Neural progenitor cell (in vitro differentiated cells): ENCODE results near the gene PSME3IP1. TPM values are rescaled to one million over a fixed set of nuclear protein-coding genes. Genes with fewer than 3 reads are reported as not detected.
"Not testable (repeated sequence)": the region's sequence is repeated elsewhere in the genome, so short reads cannot be mapped to it uniquely, and the experiment has no call there.

Source experiments
- DNase-seq: peaks from one replicate; pipeline ENCODE4 v3.0.0-alpha.2; 2016; ENCODE audit warnings: low spot score
- H2AFZ ChIP-seq: fragments of 200-600 bp; sonication (generic); replicated peaks from 2 replicates; pipeline ENCODE4 v1.6.1; 2016; ENCODE audit warnings: antibody characterized with exemption
- H3F3A ChIP-seq: fragments of 200-600 bp; sonication (generic); 2 replicates; pipeline ENCODE4 v1.6.1; 2016; ENCODE audit warnings: antibody characterized with exemption, low read depth
- H3K27ac ChIP-seq: fragments of 200-600 bp; sonication (generic); 2 replicates; pipeline ENCODE4 v1.5.1; 2016; ENCODE audit warnings: mild to moderate bottlenecking
- H3K27me3 ChIP-seq: fragments of 200-600 bp; sonication (generic); 2 replicates; pipeline ENCODE4 v1.6.1; 2016; ENCODE audit warnings: mild to moderate bottlenecking, moderate library complexity
- H3K36me3 ChIP-seq: fragments of 200-600 bp; sonication (generic); 2 replicates; pipeline ENCODE4 v1.5.1; 2016
- H3K4me1 ChIP-seq: fragments of 200-600 bp; sonication (generic); 2 replicates; pipeline ENCODE4 v1.6.1; 2016; ENCODE audit warnings: mixed run types
- H3K4me2 ChIP-seq: fragments of 200-600 bp; sonication (generic); 2 replicates; pipeline ENCODE4 v1.6.1; 2016
- H3K4me3 ChIP-seq: fragments of 200-600 bp; sonication (generic); 2 replicates; pipeline ENCODE4 v1.5.1; 2016
- H3K79me2 ChIP-seq: fragments of 200-600 bp; sonication (generic); 2 replicates; pipeline ENCODE4 v1.6.1; 2016; ENCODE audit warnings: low read depth
- H3K9ac ChIP-seq: fragments of 200-600 bp; sonication (generic); 2 replicates; pipeline ENCODE4 v1.6.1; 2016
- H3K9me3 ChIP-seq: fragments of 200-600 bp; sonication (generic); 2 replicates; pipeline ENCODE4 v1.5.1; 2016; ENCODE audit warnings: low read depth
- H4K20me1 ChIP-seq: fragments of 200-600 bp; sonication (generic); 2 replicates; pipeline ENCODE4 v1.6.1; 2016; ENCODE audit warnings: low read depth
- H3K27ac Mint-ChIP-seq: 3 replicates; pipeline ENCODE4 v1.8.0; 2021; ENCODE audit warnings: mixed read lengths
- H3K27me3 Mint-ChIP-seq: 2 replicates; pipeline ENCODE4 v1.8.0; 2022; ENCODE audit warnings: low read depth, mild to moderate bottlenecking, inconsistent platforms, moderate library complexity, mixed read lengths; ENCODE audit not compliant: insufficient read depth
- H3K36me3 Mint-ChIP-seq: 3 replicates; pipeline ENCODE4 v1.8.0; 2021; ENCODE audit warnings: mixed read lengths
- H3K4me1 Mint-ChIP-seq: 3 replicates; pipeline ENCODE4 v1.8.0; 2021; ENCODE audit warnings: mixed read lengths
- H3K4me3 Mint-ChIP-seq: 3 replicates; pipeline ENCODE4 v1.8.0; 2021; ENCODE audit warnings: mild to moderate bottlenecking, moderate library complexity, mixed read lengths
- H3K9me3 Mint-ChIP-seq: 3 replicates; pipeline ENCODE4 v1.8.0; 2020; ENCODE audit warnings: mixed read lengths
- CTCF ChIP-seq: fragments of 200-600 bp; sonication (generic); IDR thresholded peaks from 2 replicates; pipeline ENCODE4 v1.5.1; 2017; ENCODE audit warnings: antibody characterized with exemption, mild to moderate bottlenecking
- EZH2 ChIP-seq: fragments of 200-600 bp; sonication (generic); IDR thresholded peaks from 2 replicates; pipeline ENCODE4 v1.6.1; 2017; ENCODE audit warnings: antibody characterized with exemption, mild to moderate bottlenecking, moderate library complexity
- EZH2phosphoT487 ChIP-seq: fragments of 200-600 bp; sonication (generic); IDR thresholded peaks from 2 replicates; pipeline ENCODE4 v1.6.1; 2017; ENCODE audit warnings: antibody characterized with exemption
- total RNA-seq: library from RNA; depleted of rRNA; stranded (reverse); fragments of >200 nt; gene quantifications from 2 replicates; pipeline ENCODE4 v1.2.3, GENCODE V29; 2015; ENCODE audit warnings: low replicate concordance

PSME3IP1 gene
- total RNA-seq, 1 donor from 2014 or later = 184 TPM

GRCh38 chr16:57203451-57203850 lies 17.6 kb upstream of the PSME3IP1 start:
- no peak overlapping the region for H3K27ac ChIP-seq
- no peaks in the 10 kb centered on the region for H3K4me1 ChIP-seq
- peaks cover 31% of the 10 kb centered on the region for H3K36me3 Mint-ChIP-seq
- H3K27me3 Mint-ChIP-seq = peaks cover 2% of the 10 kb centered on the region
- H3K4me2 ChIP-seq = no peak overlapping the region
- H3K27me3 ChIP-seq = no peaks in the 10 kb centered on the region
- no peak overlapping the region for H2AFZ ChIP-seq
- H3K9me3 ChIP-seq = no peaks in the 10 kb centered on the region
- peaks cover 21% of the 10 kb centered on the region for H3K79me2 ChIP-seq
- H3K36me3 ChIP-seq = peaks cover 3% of the 10 kb centered on the region
- no peaks in the 10 kb centered on the region for H4K20me1 ChIP-seq
- no peak for TF ChIP-seq CTCF
- no peak for TF ChIP-seq EZH2
- TF ChIP-seq EZH2phosphoT487 = no peak
- no peak overlapping the region for H3K27ac Mint-ChIP-seq
- H3K9ac ChIP-seq = no peak overlapping the region
- peaks cover 15% of the 10 kb centered on the region for H3K9me3 Mint-ChIP-seq
- DNase-seq = no peak
- peaks cover 3% of the 10 kb centered on the region for H3F3A ChIP-seq
- no peak overlapping the region for H3K4me3 ChIP-seq
- H3K4me3 Mint-ChIP-seq = no peak overlapping the region
- no peaks in the 10 kb centered on the region for H3K4me1 Mint-ChIP-seq

GRCh38 chr16:57202095-57202886 lies 16.5 kb upstream of the PSME3IP1 start:
- DNase-seq = no peak
- Histone ChIP-seq H3K4me2 (no peak overlapping the region), H3K79me2 (peaks cover 32% of the 10 kb centered on the region), H3K4me1 (no peaks in the 10 kb centered on the region), H3K9ac (no peak overlapping the region), H3K27ac (no peak overlapping the region), H2AFZ (no peak overlapping the region), H3K36me3 (peaks cover 3% of the 10 kb centered on the region), H4K20me1 (no peaks in the 10 kb centered on the region), H3K27me3 (no peaks in the 10 kb centered on the region), H3F3A (peaks cover 3% of the 10 kb centered on the region), H3K9me3 (no peaks in the 10 kb centered on the region), H3K4me3 (no peak overlapping the region)
- Mint-ChIP-seq H3K4me1 (no peaks in the 10 kb centered on the region), H3K27me3 (peaks cover 2% of the 10 kb centered on the region), H3K27ac (no peak overlapping the region), H3K9me3 (peaks cover 18% of the 10 kb centered on the region), H3K36me3 (peaks cover 29% of the 10 kb centered on the region), H3K4me3 (no peak overlapping the region)
- TF ChIP-seq CTCF = no peak
- TF ChIP-seq EZH2phosphoT487 = no peak
- TF ChIP-seq EZH2 = no peak

DNA sequence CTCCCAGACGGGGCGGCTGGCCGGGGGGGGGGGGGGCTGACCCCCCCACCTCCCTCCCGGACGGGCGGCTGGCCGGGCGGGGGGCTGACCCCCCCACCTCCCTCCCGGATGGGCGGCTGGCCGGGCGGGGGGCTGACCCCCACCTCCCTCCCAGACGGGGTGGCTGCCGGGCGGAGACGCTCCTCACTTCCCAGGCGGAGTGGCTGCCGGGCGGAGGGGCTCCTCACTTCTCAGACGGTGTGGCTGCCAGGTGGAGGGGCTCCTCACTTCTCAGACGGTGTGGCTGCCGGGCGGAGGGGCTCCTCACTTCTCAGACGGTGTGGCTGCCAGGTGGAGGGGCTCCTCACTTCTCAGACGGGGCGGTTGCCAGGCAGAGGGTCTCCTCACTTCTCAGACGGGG lies 15.1 kb upstream of the PSME3IP1 start:
- H3K4me3 ChIP-seq, H3K4me2 ChIP-seq, H3K27me3 Mint-ChIP-seq, H3K27ac Mint-ChIP-seq, H4K20me1 ChIP-seq, H3K9ac ChIP-seq, H3F3A ChIP-seq, H3K9me3 ChIP-seq, H3K4me3 Mint-ChIP-seq, H3K4me1 ChIP-seq, H2AFZ ChIP-seq, DNase-seq, H3K27me3 ChIP-seq, H3K27ac ChIP-seq, H3K36me3 ChIP-seq: not testable (repeated sequence)
- peaks cover 37% of the 10 kb centered on the region for H3K36me3 Mint-ChIP-seq
- peaks cover 18% of the 10 kb centered on the region for H3K9me3 Mint-ChIP-seq
- H3K4me1 Mint-ChIP-seq = peaks cover 12% of the 10 kb centered on the region
- H3K79me2 ChIP-seq = peaks cover 46% of the 10 kb centered on the region

DNA sequence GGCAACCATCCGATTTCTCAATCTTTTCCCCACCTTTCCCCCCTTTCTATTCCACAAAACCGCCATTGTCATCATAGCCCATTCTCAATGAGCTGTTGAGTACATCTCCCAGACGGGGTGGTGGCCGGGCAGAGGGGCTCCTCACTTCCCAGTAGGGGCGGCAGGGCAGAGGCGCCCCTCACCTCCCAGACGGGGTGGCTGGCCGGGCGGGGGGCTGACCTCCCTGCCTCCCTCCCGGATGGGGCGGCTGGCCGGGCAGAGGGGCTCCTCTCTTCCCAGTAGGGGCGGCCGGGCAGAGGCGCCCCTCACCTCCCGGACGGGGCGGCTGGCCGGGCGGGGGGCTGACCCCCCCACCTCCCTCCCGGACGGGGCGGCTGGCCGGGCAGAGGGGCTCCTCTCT lies 14.5 kb upstream of the PSME3IP1 start:
- Mint-ChIP-seq H3K4me1 (peaks cover 12% of the 10 kb centered on the region), H3K9me3 (peaks cover 18% of the 10 kb centered on the region), H3K36me3 (peaks cover 34% of the 10 kb centered on the region)
- not testable (repeated sequence) for H3K4me1 ChIP-seq, H3F3A ChIP-seq, H3K4me3 ChIP-seq, DNase-seq, H2AFZ ChIP-seq, H3K9me3 ChIP-seq, H3K36me3 ChIP-seq, H4K20me1 ChIP-seq, H3K27ac Mint-ChIP-seq, H3K4me3 Mint-ChIP-seq, H3K27me3 ChIP-seq, H3K27me3 Mint-ChIP-seq, H3K27ac ChIP-seq, H3K9ac ChIP-seq, H3K4me2 ChIP-seq
- H3K79me2 ChIP-seq = peaks cover 52% of the 10 kb centered on the region
